ENCODE data around the gene DDX5. TPM values are rescaled to one million over a fixed set of nuclear protein-coding genes. Genes with fewer than 3 reads are reported as not detected.

The DDX5 gene
- total and polyA plus RNA-seq, 2 of the 13 experiments (the other 11 are each of a cell fraction or from before 2014, with no cell fraction given): 503 to 684 TPM

DNA sequence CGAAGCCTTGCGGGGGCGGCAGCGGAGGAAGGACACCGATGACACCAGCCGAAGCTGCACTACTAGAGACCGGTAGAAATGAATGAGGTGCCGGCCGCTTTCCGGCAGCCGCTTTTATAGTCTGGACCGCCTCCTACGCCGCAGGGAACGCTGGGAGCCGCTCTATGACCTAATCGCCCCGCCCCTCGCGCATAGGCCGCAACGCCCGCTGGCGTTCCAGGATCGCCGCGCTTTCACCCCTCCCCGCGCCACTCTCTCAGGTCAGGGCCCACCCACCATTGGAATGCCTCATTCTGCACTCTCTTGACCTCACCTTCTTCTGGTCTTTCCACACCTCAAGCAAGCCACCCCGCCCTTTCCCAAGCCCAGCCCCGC lies at the start of gene DDX5 (continued):
- peak; percentile 79 for TF ChIP-seq YY1 (IDR thresholded peaks at IDR 0.05; ENCODE audit: insufficient read depth, insufficient replicate concordance, low read depth, low read length)
- TF ChIP-seq, protein P1, sequence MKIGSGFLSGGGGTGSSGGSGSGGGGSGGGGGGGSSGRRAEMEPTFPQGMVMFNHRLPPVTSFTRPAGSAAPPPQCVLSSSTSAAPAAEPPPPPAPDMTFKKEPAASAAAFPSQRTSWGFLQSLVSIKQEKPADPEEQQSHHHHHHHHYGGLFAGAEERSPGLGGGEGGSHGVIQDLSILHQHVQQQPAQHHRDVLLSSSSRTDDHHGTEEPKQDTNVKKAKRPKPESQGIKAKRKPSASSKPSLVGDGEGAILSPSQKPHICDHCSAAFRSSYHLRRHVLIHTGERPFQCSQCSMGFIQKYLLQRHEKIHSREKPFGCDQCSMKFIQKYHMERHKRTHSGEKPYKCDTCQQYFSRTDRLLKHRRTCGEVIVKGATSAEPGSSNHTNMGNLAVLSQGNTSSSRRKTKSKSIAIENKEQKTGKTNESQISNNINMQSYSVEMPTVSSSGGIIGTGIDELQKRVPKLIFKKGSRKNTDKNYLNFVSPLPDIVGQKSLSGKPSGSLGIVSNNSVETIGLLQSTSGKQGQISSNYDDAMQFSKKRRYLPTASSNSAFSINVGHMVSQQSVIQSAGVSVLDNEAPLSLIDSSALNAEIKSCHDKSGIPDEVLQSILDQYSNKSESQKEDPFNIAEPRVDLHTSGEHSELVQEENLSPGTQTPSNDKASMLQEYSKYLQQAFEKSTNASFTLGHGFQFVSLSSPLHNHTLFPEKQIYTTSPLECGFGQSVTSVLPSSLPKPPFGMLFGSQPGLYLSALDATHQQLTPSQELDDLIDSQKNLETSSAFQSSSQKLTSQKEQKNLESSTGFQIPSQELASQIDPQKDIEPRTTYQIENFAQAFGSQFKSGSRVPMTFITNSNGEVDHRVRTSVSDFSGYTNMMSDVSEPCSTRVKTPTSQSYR (CRISPR knock-in tag; IDR thresholded peaks at IDR 0.05; ENCODE audit: borderline replicate concordance): peak; percentile 53; the same call in 1 of the 2 replicates
- no peak for TF ChIP-seq ZNF510 (CRISPR knock-in tag; IDR thresholded peaks at IDR 0.05; ENCODE audit: low read depth)
- TF ChIP-seq ARID5B (CRISPR knock-in tag; IDR thresholded peaks at IDR 0.05): peak; percentile 5; the same call in 1 of the 2 replicates
- TF ChIP-seq GMEB2 (CRISPR knock-in tag; IDR thresholded peaks at IDR 0.05; ENCODE audit: low read depth): peak; percentile 21; the same call in 1 of the 2 replicates
- TF ChIP-seq ZMYM4 (CRISPR knock-in tag; IDR thresholded peaks at IDR 0.05): peak; percentile 90
- no peak for TF ChIP-seq CCDC6 (CRISPR knock-in tag; IDR thresholded peaks at IDR 0.05)
- TF ChIP-seq ZNF44 (CRISPR knock-in tag; IDR thresholded peaks at IDR 0.05): no peak
- peak; percentile 21; the same call in 1 of the 2 replicates for TF ChIP-seq SOX5 (CRISPR knock-in tag; IDR thresholded peaks at IDR 0.05; ENCODE audit: borderline replicate concordance)
- 0 out of 2 replicates have a peak, but pooled peaks have one; percentile 19 for TF ChIP-seq ZNF710 (CRISPR knock-in tag; IDR thresholded peaks at IDR 0.05; ENCODE audit: borderline replicate concordance)
- TF ChIP-seq RXRA (CRISPR knock-in tag; IDR thresholded peaks at IDR 0.05): peak; percentile 88; the same call in 1 of the 2 replicates
- TF ChIP-seq ZNF468 (CRISPR knock-in tag; IDR thresholded peaks at IDR 0.05): no peak
- TF ChIP-seq ZNF24 (IDR thresholded peaks at IDR 0.05): peak; percentile 74; the same call in 1 of the 2 replicates
- TF ChIP-seq, protein P2, sequence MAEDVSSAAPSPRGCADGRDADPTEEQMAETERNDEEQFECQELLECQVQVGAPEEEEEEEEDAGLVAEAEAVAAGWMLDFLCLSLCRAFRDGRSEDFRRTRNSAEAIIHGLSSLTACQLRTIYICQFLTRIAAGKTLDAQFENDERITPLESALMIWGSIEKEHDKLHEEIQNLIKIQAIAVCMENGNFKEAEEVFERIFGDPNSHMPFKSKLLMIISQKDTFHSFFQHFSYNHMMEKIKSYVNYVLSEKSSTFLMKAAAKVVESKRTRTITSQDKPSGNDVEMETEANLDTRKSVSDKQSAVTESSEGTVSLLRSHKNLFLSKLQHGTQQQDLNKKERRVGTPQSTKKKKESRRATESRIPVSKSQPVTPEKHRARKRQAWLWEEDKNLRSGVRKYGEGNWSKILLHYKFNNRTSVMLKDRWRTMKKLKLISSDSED (CRISPR knock-in tag; IDR thresholded peaks at IDR 0.05): no peak
- TF ChIP-seq ZNF569 (CRISPR knock-in tag; IDR thresholded peaks at IDR 0.05; ENCODE audit: borderline replicate concordance): no peak

Data from HepG2 (cell line).